Posterior cingulate gyrus (tissue), 11 donors: ENCODE results near the gene PRLR.

ENCODE experiments used
- DNase-seq, 10 donors: peaks; one replicate each; pipeline versions ENCODE4 v3.0.0 to v3.0.0-alpha.2; 2020 to 2021; ENCODE audit warnings: mixed read lengths in 3 of 10
- intact Hi-C: fragments of 100-400 bp; cut with DNase I; formaldehyde crosslinking; loops from one replicate; pipeline ENCODE4 v1.15.1; 2023

Gene PRLR

GRCh38 chr5:35164860-35165542, 65.3 kb downstream of the PRLR start:
- intact Hi-C loops: no loop called here
- DNase-seq: no peak

GRCh38 chr5:35163710-35164033, 66.6 kb downstream of the PRLR start:
- DNase-seq: no peak
- intact Hi-C loops: no loop called here

- DNase-seq: no peak
- intact Hi-C loops: no loop called here
Measured at GRCh38 chr5:35162848-35163709, 67.2 kb downstream of the PRLR start.

GRCh38 chr5:35161652-35162273, 68.5 kb downstream of the PRLR start:
- DNase-seq: no peak
- intact Hi-C loops: no loop called here

GRCh38 chr5:35160486-35161116, 69.7 kb downstream of the PRLR start:
- intact Hi-C loops: no loop called here
- no peak for DNase-seq

- DNase-seq: no peak
- intact Hi-C loops: no loop called here
Measured at GRCh38 chr5:35159370-35159742, 70.9 kb downstream of the PRLR start.

GRCh38 chr5:35158622-35159369, 71.5 kb downstream of the PRLR start:
- no peak for DNase-seq

GRCh38 chr5:35158204-35158603, 72.1 kb downstream of the PRLR start:
- intact Hi-C loops: no loop called here

More at GRCh38 chr5:35158622-35159369, 71.5 kb downstream of the PRLR start:
- intact Hi-C loops: no loop called here

GRCh38 chr5:35153375-35153932, 76.8 kb downstream of the PRLR start:
- no peak for DNase-seq
- intact Hi-C loops: no loop called here

More at GRCh38 chr5:35158204-35158603, 72.1 kb downstream of the PRLR start:
- DNase-seq: no peak

- intact Hi-C loops: no loop called here
- no peak for DNase-seq
Measured at GRCh38 chr5:35152733-35153132, 77.6 kb downstream of the PRLR start.

GRCh38 chr5:35151146-35151920, 79.0 kb downstream of the PRLR start:
- no peak for DNase-seq
- intact Hi-C loops: no loop called here

GRCh38 chr5:35149041-35149440, 81.2 kb downstream of the PRLR start:
- no peak for DNase-seq
- intact Hi-C loops: no loop called here

- no peak for DNase-seq
- intact Hi-C loops: no loop called here
Measured at GRCh38 chr5:35146406-35146805, 83.9 kb downstream of the PRLR start.

GRCh38 chr5:35145691-35146317, 84.5 kb downstream of the PRLR start:
- no peak for DNase-seq
- intact Hi-C loops: no loop called here

- no peak for DNase-seq
- intact Hi-C loops: no loop called here
Measured at GRCh38 chr5:35145012-35145411, 85.3 kb downstream of the PRLR start.

- no peak for DNase-seq
- intact Hi-C loops: no loop called here
Measured at GRCh38 chr5:35143841-35144240, 86.4 kb downstream of the PRLR start.

- intact Hi-C loops: no loop called here
- no peak for DNase-seq
Measured at GRCh38 chr5:35141739-35142138, 88.5 kb downstream of the PRLR start.

- no peak for DNase-seq
- intact Hi-C loops: no loop called here
Measured at GRCh38 chr5:35138232-35138631, 92.1 kb downstream of the PRLR start.

GRCh38 chr5:35136386-35136785, 93.9 kb downstream of the PRLR start:
- no peak for DNase-seq
- intact Hi-C loops: no loop called here
